ENCODE measurements around the gene TENM3.

TENM3 gene

DNA sequence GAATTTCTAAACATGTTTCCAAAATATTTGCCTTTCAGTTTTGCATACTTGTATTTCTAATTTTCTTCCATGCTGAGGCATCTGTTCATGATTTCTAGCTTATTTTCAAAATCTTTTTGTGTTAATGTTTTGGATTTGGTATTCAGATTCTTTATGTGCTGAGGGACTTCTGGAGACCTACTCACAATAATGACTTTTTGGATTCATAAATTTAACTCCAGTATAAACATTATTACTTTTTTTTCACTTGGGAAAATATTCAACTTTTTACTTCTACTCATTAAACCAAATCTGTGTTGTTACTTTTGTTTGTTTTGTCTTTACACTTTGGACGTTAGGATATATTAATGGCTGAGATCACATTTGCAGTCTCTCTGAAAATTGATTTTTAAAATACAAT lies 183.7 kb downstream of the TENM3 start:
- H3K4me3 ChIP-seq (ENCODE audit: low read depth, low read length): no peak overlapping the region
- no peak overlapping the region for H3K27ac ChIP-seq (ENCODE audit: low read depth, low read length)
- no peak overlapping the region for H3K9ac ChIP-seq (ENCODE audit: low read depth, low read length)
- H3K36me3 ChIP-seq (ENCODE audit: control insufficient read depth, insufficient read depth, low read length): no peaks in the 10 kb centered on the region
- peaks cover 1% of the 10 kb centered on the region for H3K4me1 ChIP-seq (ENCODE audit: control insufficient read depth, insufficient read depth, low read length)
- no peaks in the 10 kb centered on the region for H3K9me3 ChIP-seq (ENCODE audit: control insufficient read depth, insufficient read depth, low read length)
- H3K27me3 ChIP-seq (ENCODE audit: control insufficient read depth, insufficient read depth, low read length): no peaks in the 10 kb centered on the region

DNA sequence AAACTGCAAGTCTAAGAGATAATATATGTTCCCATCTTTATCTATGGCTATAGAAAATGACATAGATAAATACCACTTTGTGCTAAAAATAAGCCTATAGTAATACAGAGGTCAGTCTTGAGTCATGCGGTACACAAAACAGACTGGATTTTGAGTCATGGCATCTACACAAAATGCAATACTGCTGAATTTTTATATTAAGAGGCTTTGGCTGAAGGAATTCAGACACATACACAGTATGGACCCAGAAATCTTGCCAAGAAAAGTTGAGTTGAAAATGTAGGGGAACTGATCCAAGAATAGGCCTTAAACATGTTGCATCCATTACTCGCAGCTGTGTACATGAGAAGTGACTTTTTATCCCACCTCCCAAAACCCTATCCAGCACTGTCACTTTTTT lies 184.4 kb downstream of the TENM3 start:
- H3K9me3 ChIP-seq (ENCODE audit: control insufficient read depth, insufficient read depth, low read length): no peaks in the 10 kb centered on the region
- H3K27ac ChIP-seq (ENCODE audit: low read depth, low read length): no peak overlapping the region
- no peaks in the 10 kb centered on the region for H3K4me1 ChIP-seq (ENCODE audit: control insufficient read depth, insufficient read depth, low read length)
- no peaks in the 10 kb centered on the region for H3K36me3 ChIP-seq (ENCODE audit: control insufficient read depth, insufficient read depth, low read length)
- no peak overlapping the region for H3K9ac ChIP-seq (ENCODE audit: low read depth, low read length)
- H3K27me3 ChIP-seq (ENCODE audit: control insufficient read depth, insufficient read depth, low read length): no peaks in the 10 kb centered on the region
- H3K4me3 ChIP-seq (ENCODE audit: low read depth, low read length): no peak overlapping the region

- H3K4me3 ChIP-seq (ENCODE audit: low read depth, low read length): no peak overlapping the region
- no peak overlapping the region for H3K27ac ChIP-seq (ENCODE audit: low read depth, low read length)
- no peak overlapping the region for H3K9ac ChIP-seq (ENCODE audit: low read depth, low read length)
- no peaks in the 10 kb centered on the region for H3K9me3 ChIP-seq (ENCODE audit: control insufficient read depth, insufficient read depth, low read length)
- H3K27me3 ChIP-seq (ENCODE audit: control insufficient read depth, insufficient read depth, low read length): no peaks in the 10 kb centered on the region
- no peaks in the 10 kb centered on the region for H3K36me3 ChIP-seq (ENCODE audit: control insufficient read depth, insufficient read depth, low read length)
- H3K4me1 ChIP-seq (ENCODE audit: control insufficient read depth, insufficient read depth, low read length): no peaks in the 10 kb centered on the region
Observed at GRCh38 chr4:182429896-182430295, 186.7 kb downstream of the TENM3 start.

- H3K9me3 ChIP-seq (ENCODE audit: control insufficient read depth, insufficient read depth, low read length): no peaks in the 10 kb centered on the region
- H3K27me3 ChIP-seq (ENCODE audit: control insufficient read depth, insufficient read depth, low read length): no peaks in the 10 kb centered on the region
- peaks cover 2% of the 10 kb centered on the region; the same call in 1 of the 2 replicates for H3K4me1 ChIP-seq (ENCODE audit: control insufficient read depth, insufficient read depth, low read length)
- H3K36me3 ChIP-seq (ENCODE audit: control insufficient read depth, insufficient read depth, low read length): no peaks in the 10 kb centered on the region
- no peak overlapping the region for H3K4me3 ChIP-seq (ENCODE audit: low read depth, low read length)
- H3K27ac ChIP-seq (ENCODE audit: low read depth, low read length): no peak overlapping the region
- H3K9ac ChIP-seq (ENCODE audit: low read depth, low read length): no peak overlapping the region
Observed at GRCh38 chr4:182432819-182433218, 189.6 kb downstream of the TENM3 start.

DNA sequence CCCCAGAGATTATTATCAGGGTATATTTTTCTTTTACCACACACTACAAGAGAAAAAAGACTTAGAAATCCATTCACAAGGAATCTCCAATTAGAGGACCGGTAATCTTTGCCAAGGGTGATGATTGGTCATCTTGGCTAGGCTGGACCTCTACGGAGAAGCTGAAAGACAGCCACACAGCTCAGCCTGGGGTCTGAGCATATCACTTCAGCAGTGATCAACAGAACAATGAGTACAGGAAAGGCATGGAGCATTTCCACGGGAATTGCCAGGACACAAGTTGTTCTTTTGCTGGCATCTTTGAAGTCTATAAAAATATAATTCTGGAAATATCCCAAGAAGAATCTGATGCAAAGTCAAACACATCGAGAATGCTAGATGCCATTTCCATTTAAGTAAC lies 191.5 kb downstream of the TENM3 start:
- H3K27ac ChIP-seq (ENCODE audit: low read depth, low read length): no peak overlapping the region
- no peaks in the 10 kb centered on the region for H3K36me3 ChIP-seq (ENCODE audit: control insufficient read depth, insufficient read depth, low read length)
- H3K4me3 ChIP-seq (ENCODE audit: low read depth, low read length): no peak overlapping the region
- no peaks in the 10 kb centered on the region for H3K27me3 ChIP-seq (ENCODE audit: control insufficient read depth, insufficient read depth, low read length)
- H3K9ac ChIP-seq (ENCODE audit: low read depth, low read length): no peak overlapping the region
- H3K9me3 ChIP-seq (ENCODE audit: control insufficient read depth, insufficient read depth, low read length): no peaks in the 10 kb centered on the region
- peaks cover 2% of the 10 kb centered on the region; the same call in 1 of the 2 replicates for H3K4me1 ChIP-seq (ENCODE audit: control insufficient read depth, insufficient read depth, low read length)

- Histone ChIP-seq H3K27ac (ENCODE audit: low read depth, low read length) (no peak overlapping the region), H3K9ac (ENCODE audit: low read depth, low read length) (no peak overlapping the region), H3K36me3 (ENCODE audit: control insufficient read depth, insufficient read depth, low read length) (no peaks in the 10 kb centered on the region), H3K27me3 (ENCODE audit: control insufficient read depth, insufficient read depth, low read length) (no peaks in the 10 kb centered on the region), H3K4me1 (ENCODE audit: control insufficient read depth, insufficient read depth, low read length) (peaks cover 2% of the 10 kb centered on the region; the same call in 1 of the 2 replicates), H3K4me3 (ENCODE audit: low read depth, low read length) (no peak overlapping the region), H3K9me3 (ENCODE audit: control insufficient read depth, insufficient read depth, low read length) (no peaks in the 10 kb centered on the region)
Observed at GRCh38 chr4:182435401-182435800, 192.2 kb downstream of the TENM3 start.

GRCh38 chr4:182443070-182443469 lies 199.9 kb downstream of the TENM3 start:
- no peaks in the 10 kb centered on the region for H3K36me3 ChIP-seq (ENCODE audit: control insufficient read depth, insufficient read depth, low read length)
- no peaks in the 10 kb centered on the region for H3K9me3 ChIP-seq (ENCODE audit: control insufficient read depth, insufficient read depth, low read length)
- H3K4me3 ChIP-seq (ENCODE audit: low read depth, low read length): no peak overlapping the region
- H3K9ac ChIP-seq (ENCODE audit: low read depth, low read length): no peak overlapping the region
- peaks cover 15% of the 10 kb centered on the region for H3K27me3 ChIP-seq (ENCODE audit: control insufficient read depth, insufficient read depth, low read length)
- peaks cover 4% of the 10 kb centered on the region; the same call in 1 of the 2 replicates for H3K4me1 ChIP-seq (ENCODE audit: control insufficient read depth, insufficient read depth, low read length)
- H3K27ac ChIP-seq (ENCODE audit: low read depth, low read length): no peak overlapping the region

DNA sequence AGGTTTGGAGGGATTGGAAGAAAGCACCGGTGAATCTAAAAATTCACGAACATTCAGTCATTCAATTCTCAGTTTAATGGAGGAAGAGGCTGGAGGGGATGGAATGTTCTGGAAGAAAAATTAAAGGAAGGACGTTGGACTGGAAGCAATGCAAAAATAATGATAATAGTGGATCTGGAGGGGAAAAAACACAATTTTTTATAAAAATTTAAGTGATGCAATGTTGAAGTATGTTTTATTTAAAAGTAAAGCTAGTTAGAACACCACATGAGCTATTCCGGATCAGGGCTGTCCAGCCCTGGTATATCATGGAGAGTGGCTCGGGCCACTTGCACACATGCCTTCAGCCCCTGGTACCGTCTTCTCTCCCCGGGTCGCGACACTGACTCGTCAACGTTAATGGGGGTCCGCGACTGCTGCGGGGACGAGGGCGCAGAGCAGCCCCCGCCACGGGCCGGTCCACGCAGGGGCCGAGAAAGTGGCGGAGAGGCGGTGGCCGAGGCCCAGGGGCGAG lies 204.6 kb downstream of the TENM3 start:
- H3K9ac ChIP-seq (ENCODE audit: low read depth, low read length): no peak overlapping the region
- no peak overlapping the region for H3K27ac ChIP-seq (ENCODE audit: low read depth, low read length)
- peaks cover 16% of the 10 kb centered on the region for H3K27me3 ChIP-seq (ENCODE audit: control insufficient read depth, insufficient read depth, low read length)
- no peaks in the 10 kb centered on the region for H3K9me3 ChIP-seq (ENCODE audit: control insufficient read depth, insufficient read depth, low read length)
- peaks cover 34% of the 10 kb centered on the region for H3K4me1 ChIP-seq (ENCODE audit: control insufficient read depth, insufficient read depth, low read length)
- H3K36me3 ChIP-seq (ENCODE audit: control insufficient read depth, insufficient read depth, low read length): no peaks in the 10 kb centered on the region
- H3K4me3 ChIP-seq (ENCODE audit: low read depth, low read length): peak overlapping the region; percentile 78

- Histone ChIP-seq H3K36me3 (ENCODE audit: control insufficient read depth, insufficient read depth, low read length) (no peaks in the 10 kb centered on the region), H3K4me3 (ENCODE audit: low read depth, low read length) (peak overlapping the region; percentile 78), H3K27me3 (ENCODE audit: control insufficient read depth, insufficient read depth, low read length) (peaks cover 16% of the 10 kb centered on the region), H3K9me3 (ENCODE audit: control insufficient read depth, insufficient read depth, low read length) (no peaks in the 10 kb centered on the region), H3K9ac (ENCODE audit: low read depth, low read length) (peak overlapping the region; percentile 38; the same call in 1 of the 2 replicates), H3K27ac (ENCODE audit: low read depth, low read length) (peak overlapping the region; percentile 89), H3K4me1 (ENCODE audit: control insufficient read depth, insufficient read depth, low read length) (peaks cover 39% of the 10 kb centered on the region)
Observed at GRCh38 chr4:182448281-182449151, 205.3 kb downstream of the TENM3 start.

DNA sequence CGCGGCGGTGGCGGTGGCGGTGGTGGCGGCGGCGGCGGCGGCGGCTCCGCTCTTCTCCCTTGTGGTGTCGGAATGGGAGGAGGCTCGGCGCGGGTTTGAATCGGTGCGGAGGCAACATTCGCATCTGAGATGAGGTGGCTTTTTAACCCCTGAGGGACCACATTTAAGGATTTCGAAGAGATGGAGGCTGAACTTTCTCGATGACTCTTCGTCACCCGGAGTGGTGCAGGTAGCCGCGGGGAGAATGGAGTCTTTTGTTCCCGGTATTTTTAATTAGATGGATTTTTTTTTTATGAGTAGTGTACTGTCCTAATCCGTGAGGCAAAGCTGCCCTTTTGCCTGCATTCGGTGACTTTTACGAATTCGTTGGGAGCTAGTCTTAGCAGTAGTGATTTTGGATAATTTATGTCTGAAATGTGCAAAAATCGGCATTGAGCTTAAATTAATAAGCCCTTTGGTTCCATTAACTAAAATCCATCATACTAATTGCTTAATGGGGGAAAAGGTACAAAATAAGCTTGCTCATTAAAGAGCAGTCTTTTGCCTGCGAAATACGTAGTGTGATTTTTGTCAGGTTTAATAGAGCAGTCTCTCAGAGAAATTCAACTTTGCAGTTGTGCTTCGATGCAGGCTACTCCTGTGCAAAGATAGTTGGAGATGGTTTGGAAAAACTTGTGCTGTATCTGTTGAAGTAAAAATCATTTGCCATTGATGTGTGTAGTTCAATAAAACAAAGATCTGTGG lies 206.2 kb downstream of the TENM3 start:
- Histone ChIP-seq H3K4me1 (ENCODE audit: control insufficient read depth, insufficient read depth, low read length) (peaks cover 48% of the 10 kb centered on the region), H3K27me3 (ENCODE audit: control insufficient read depth, insufficient read depth, low read length) (peaks cover 16% of the 10 kb centered on the region), H3K36me3 (ENCODE audit: control insufficient read depth, insufficient read depth, low read length) (no peaks in the 10 kb centered on the region), H3K27ac (ENCODE audit: low read depth, low read length) (peak overlapping the region; percentile 89), H3K9me3 (ENCODE audit: control insufficient read depth, insufficient read depth, low read length) (no peaks in the 10 kb centered on the region), H3K4me3 (ENCODE audit: low read depth, low read length) (peak overlapping the region; percentile 78), H3K9ac (ENCODE audit: low read depth, low read length) (peak overlapping the region; percentile 38)
